Neutrophil (primary cell): ENCODE data around the gene PXDC1.

Source experiments
- H3K27ac ChIP-seq: fragments of 200-600 bp; sonication (generic); 2 replicates; pipeline ENCODE4 v1.5.1; 2016; ENCODE audit warnings: mild to moderate bottlenecking, moderate library complexity
- H3K27me3 ChIP-seq: fragments of 200-600 bp; sonication (generic); 2 replicates; pipeline ENCODE4 v1.6.0; 2016; ENCODE audit warnings: mild to moderate bottlenecking
- H3K36me3 ChIP-seq: fragments of 200-600 bp; sonication (generic); 2 replicates; pipeline ENCODE4 v1.5.1; 2017
- H3K4me1 ChIP-seq, 2 experiments: fragments of 200-600 bp in 1 of 2; sonication (generic) in 1 of 2; 1 replicate in 1 of 2; 2 replicates in 1 of 2; pipeline versions ENCODE4 v1.5.1 to v1.6.1; 2013 to 2016; ENCODE audit warnings: low read depth in 1 of 2, low read length in 1 of 2, mild to moderate bottlenecking in 1 of 2, moderate library complexity in 1 of 2; ENCODE audit not compliant: control insufficient read depth in 1 of 2, insufficient read depth in 1 of 2
- H3K4me3 ChIP-seq, 2 experiments: fragments of 200-600 bp in 1 of 2; sonication (generic) in 1 of 2; 1 replicate in 1 of 2; 2 replicates in 1 of 2; pipeline ENCODE4 v1.5.1; 2013 to 2016; ENCODE audit warnings: low read depth in 1 of 2, low read length in 1 of 2, mild to moderate bottlenecking in 1 of 2, moderate library complexity in 1 of 2
- H3K9me3 ChIP-seq: fragments of 200-600 bp; sonication (generic); 2 replicates; pipeline ENCODE4 v1.5.1; 2016
- TF ChIP-seq, protein P1 (sequence below): fragments of 200-600 bp; sonication (generic); IDR thresholded peaks from 2 replicates; pipeline ENCODE4 v1.5.1; 2016; ENCODE audit warnings: antibody characterized with exemption

Gene PXDC1

DNA sequence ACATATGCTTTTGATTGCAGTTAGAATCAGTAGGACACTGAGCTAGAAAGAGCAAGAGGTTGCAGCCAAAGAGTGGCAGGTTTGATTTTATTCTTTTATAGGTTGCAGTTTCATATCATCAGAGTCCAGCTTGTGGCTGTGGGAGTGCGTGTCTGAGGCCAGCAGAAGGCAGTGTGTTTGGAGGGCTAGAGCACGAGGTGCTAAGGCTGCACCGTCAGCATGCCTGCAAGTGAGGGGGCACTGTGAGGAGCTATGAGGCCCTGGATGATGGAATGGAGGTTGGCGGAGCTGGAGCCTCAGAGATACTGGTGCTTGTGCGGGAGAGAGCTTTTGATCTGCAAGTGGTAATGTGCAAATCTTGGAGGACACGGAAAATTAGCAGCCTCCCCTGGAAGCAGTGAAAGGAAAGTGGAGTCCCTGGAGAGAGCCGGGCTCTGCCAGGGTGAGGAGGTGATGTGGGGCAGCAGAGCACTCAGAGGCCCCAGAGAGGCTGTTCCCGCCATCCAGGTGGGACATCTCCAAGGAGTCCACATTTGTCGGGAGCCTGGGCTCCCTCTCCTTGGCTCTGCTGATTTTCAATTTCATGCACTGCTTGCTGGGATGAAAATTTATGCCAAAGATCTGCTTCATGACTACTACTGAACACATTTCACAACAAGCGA is 43.6 kb downstream of the PXDC1 start:
- H3K9me3 ChIP-seq: no peaks in the 10 kb centered on the region
- no peak overlapping the region for H3K27ac ChIP-seq

DNA sequence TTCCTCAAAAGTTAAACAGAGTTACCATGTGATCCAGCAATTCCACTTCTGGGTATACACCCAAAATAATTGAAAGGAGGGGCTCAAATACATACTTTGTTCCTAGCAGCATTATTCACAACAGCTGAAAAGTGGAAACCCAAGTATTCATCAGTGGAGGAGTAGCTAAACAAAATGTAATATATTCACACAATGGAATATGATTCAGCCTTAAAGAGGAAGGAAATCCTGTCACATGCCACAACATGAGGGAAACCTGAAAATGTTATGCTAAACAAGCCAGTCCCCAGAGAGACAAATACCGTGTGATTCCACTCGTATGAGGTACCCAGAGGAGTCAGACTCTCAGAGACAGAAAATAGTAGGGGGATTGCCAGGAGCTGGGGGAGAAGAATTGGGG is 44.5 kb downstream of the PXDC1 start:
- Histone ChIP-seq H3K27me3 (peaks cover 7% of the 10 kb centered on the region), H3K9me3 (no peaks in the 10 kb centered on the region), H3K4me1 (no peaks in the 10 kb centered on the region), H3K27ac (no peak overlapping the region), H3K36me3 (no peaks in the 10 kb centered on the region), H3K4me3 (no peak overlapping the region)
- TF ChIP-seq, protein P1, sequence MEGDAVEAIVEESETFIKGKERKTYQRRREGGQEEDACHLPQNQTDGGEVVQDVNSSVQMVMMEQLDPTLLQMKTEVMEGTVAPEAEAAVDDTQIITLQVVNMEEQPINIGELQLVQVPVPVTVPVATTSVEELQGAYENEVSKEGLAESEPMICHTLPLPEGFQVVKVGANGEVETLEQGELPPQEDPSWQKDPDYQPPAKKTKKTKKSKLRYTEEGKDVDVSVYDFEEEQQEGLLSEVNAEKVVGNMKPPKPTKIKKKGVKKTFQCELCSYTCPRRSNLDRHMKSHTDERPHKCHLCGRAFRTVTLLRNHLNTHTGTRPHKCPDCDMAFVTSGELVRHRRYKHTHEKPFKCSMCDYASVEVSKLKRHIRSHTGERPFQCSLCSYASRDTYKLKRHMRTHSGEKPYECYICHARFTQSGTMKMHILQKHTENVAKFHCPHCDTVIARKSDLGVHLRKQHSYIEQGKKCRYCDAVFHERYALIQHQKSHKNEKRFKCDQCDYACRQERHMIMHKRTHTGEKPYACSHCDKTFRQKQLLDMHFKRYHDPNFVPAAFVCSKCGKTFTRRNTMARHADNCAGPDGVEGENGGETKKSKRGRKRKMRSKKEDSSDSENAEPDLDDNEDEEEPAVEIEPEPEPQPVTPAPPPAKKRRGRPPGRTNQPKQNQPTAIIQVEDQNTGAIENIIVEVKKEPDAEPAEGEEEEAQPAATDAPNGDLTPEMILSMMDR: no peak

More for the DNA sequence above, 43.6 kb downstream of the PXDC1 start:
- TF ChIP-seq, protein P1: no peak
- Histone ChIP-seq H3K36me3 (no peaks in the 10 kb centered on the region), H3K27me3 (peaks cover 1% of the 10 kb centered on the region), H3K4me1 (no peaks in the 10 kb centered on the region), H3K4me3 (no peak overlapping the region)

DNA sequence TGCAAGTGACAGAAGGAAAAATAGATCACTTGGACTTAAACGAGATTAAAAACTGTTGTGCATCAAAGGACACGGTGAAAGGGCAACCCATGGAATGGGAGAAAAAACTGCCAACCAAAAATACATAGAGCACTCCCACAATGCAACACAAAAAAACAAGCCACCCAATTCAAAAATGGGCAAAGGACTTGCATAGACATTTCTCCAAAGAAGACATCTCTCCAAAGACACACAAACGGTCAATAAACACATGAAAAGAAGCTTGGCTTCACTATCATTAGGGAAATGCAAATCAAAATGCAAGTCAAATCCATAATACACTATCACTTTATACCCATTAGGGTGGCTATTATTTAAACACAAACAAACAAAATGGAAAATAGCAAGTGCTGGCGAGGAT is 45.0 kb downstream of the PXDC1 start:
- Histone ChIP-seq H3K27me3 (peaks cover 7% of the 10 kb centered on the region), H3K4me1 (no peaks in the 10 kb centered on the region), H3K36me3 (no peaks in the 10 kb centered on the region), H3K27ac (no peak overlapping the region), H3K9me3 (no peaks in the 10 kb centered on the region), H3K4me3 (no peak overlapping the region)
- TF ChIP-seq, protein P1: no peak

DNA sequence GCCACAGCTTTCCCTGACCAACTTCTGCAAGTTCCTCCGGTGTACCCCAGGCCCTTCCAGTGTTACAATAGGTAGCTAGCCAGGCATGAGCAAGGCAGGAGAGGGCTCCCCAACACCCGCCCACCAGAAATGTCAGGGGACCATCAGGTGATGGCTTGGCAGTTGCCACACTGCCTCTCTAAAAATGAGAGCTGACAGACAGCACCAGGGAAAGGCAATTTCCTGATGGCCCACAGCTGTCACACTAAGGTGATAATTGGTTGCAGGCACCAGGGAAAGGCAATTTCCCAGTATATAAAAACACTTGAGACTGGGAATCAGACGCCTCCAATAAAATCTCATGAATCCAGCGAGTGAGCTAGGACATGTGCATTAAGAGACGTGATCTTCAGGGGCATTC is 49.9 kb downstream of the PXDC1 start:
- H3K27me3 ChIP-seq: peaks cover 7% of the 10 kb centered on the region
- no peaks in the 10 kb centered on the region for H3K9me3 ChIP-seq
- TF ChIP-seq, protein P1: no peak
- no peaks in the 10 kb centered on the region for H3K36me3 ChIP-seq
- no peaks in the 10 kb centered on the region for H3K4me1 ChIP-seq
- no peak overlapping the region for H3K4me3 ChIP-seq
- no peak overlapping the region for H3K27ac ChIP-seq

DNA sequence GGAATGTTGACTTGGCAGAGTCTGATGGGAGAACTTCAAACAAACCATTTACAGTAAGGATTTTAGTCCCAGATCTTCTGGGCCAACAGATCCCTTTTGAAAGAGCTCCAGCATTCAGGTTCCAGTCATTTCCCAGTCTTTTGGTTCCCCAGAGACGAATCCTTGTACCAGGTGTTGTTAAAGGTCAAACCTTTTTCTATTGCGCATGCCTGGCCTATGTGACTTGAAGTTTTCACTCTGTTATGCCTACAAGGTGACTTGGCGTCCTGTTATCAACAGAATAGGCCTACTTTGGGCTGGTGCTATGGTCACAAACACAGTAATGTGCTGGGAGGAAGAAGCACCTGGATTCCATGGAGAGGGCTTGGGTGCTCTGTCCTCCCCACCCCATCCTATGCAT is 52.3 kb downstream of the PXDC1 start:
- no peak overlapping the region for H3K27ac ChIP-seq
- peaks cover 7% of the 10 kb centered on the region for H3K27me3 ChIP-seq
- no peaks in the 10 kb centered on the region for H3K9me3 ChIP-seq
- H3K4me3 ChIP-seq: no peak overlapping the region
- no peaks in the 10 kb centered on the region for H3K4me1 ChIP-seq
- TF ChIP-seq, protein P1: no peak
- no peaks in the 10 kb centered on the region for H3K36me3 ChIP-seq

DNA sequence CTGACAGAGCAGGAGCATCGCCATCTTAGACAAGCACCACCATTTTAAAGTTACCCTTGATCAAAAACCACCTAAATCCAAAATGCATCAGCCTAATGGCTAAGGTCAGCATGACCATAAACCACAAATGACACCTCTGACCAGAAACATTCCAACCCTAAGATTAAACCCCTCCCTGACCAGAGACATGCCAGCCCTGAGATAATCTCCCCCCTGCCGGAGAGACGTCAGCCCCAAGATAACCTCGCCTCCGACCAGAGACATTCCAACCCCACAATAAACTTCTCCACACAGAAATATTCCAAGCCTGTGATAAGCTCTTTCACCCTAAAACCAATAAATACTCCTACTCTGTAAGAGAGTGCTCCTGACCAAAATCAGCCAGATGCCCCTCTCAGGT is 53.5 kb downstream of the PXDC1 start:
- Histone ChIP-seq H3K27me3 (peaks cover 7% of the 10 kb centered on the region), H3K9me3 (no peaks in the 10 kb centered on the region), H3K4me1 (no peaks in the 10 kb centered on the region), H3K27ac (no peak overlapping the region), H3K4me3 (no peak overlapping the region), H3K36me3 (no peaks in the 10 kb centered on the region)
- TF ChIP-seq, protein P1: no peak
